ENCODE measurements around the gene KCNT1.

Gene KCNT1

GRCh38 chr9:135833864-135834263 is 131.9 kb downstream of the KCNT1 start:
- no peak overlapping the region for H3K4me3 ChIP-seq (ENCODE audit: low read depth, low read length)
- DNase-seq (ENCODE audit: low read depth): no peak
- TF ChIP-seq MYC (IDR thresholded peaks at IDR 0.05; ENCODE audit: low read depth, low read length): no peak
- TF ChIP-seq CTCF (IDR thresholded peaks at IDR 0.05; ENCODE audit: low read depth, low read length): no peak
- TF ChIP-seq MAX (IDR thresholded peaks at IDR 0.05; ENCODE audit: low read depth, low read length): no peak

- no peak overlapping the region for H3K4me3 ChIP-seq (ENCODE audit: low read depth, low read length)
- DNase-seq (ENCODE audit: low read depth): no peak
- TF ChIP-seq MYC (IDR thresholded peaks at IDR 0.05; ENCODE audit: low read depth, low read length): no peak
- no peak for TF ChIP-seq CTCF (IDR thresholded peaks at IDR 0.05; ENCODE audit: low read depth, low read length)
- no peak for TF ChIP-seq POLR2A (IDR thresholded peaks at IDR 0.05; ENCODE audit: extremely low read depth, insufficient read length)
- no peak for TF ChIP-seq MAX (IDR thresholded peaks at IDR 0.05; ENCODE audit: low read depth, low read length)
Measured at GRCh38 chr9:135835131-135835530, 133.1 kb downstream of the KCNT1 start.

GRCh38 chr9:135839516-135839915 is 137.5 kb downstream of the KCNT1 start:
- TF ChIP-seq POLR2A (IDR thresholded peaks at IDR 0.05; ENCODE audit: extremely low read depth, insufficient read length) (no peak), CTCF (IDR thresholded peaks at IDR 0.05; ENCODE audit: low read depth, low read length) (no peak), MYC (IDR thresholded peaks at IDR 0.05; ENCODE audit: low read depth, low read length) (no peak), MAX (IDR thresholded peaks at IDR 0.05; ENCODE audit: low read depth, low read length) (no peak)
- H3K4me3 ChIP-seq (ENCODE audit: low read depth, low read length): no peak overlapping the region
- no peak for DNase-seq (ENCODE audit: low read depth)

GRCh38 chr9:135840107-135840506 is 138.1 kb downstream of the KCNT1 start:
- no peak overlapping the region for H3K4me3 ChIP-seq (ENCODE audit: low read depth, low read length)
- DNase-seq (ENCODE audit: low read depth): no peak
- TF ChIP-seq MAX (IDR thresholded peaks at IDR 0.05; ENCODE audit: low read depth, low read length) (no peak), POLR2A (IDR thresholded peaks at IDR 0.05; ENCODE audit: extremely low read depth, insufficient read length) (no peak), CTCF (IDR thresholded peaks at IDR 0.05; ENCODE audit: low read depth, low read length) (no peak), MYC (IDR thresholded peaks at IDR 0.05; ENCODE audit: low read depth, low read length) (no peak)

- H3K4me3 ChIP-seq (ENCODE audit: low read depth, low read length): no peak overlapping the region
- no peak for DNase-seq (ENCODE audit: low read depth)
- TF ChIP-seq MYC (IDR thresholded peaks at IDR 0.05; ENCODE audit: low read depth, low read length): no peak
- no peak for TF ChIP-seq POLR2A (IDR thresholded peaks at IDR 0.05; ENCODE audit: extremely low read depth, insufficient read length)
- TF ChIP-seq CTCF (IDR thresholded peaks at IDR 0.05; ENCODE audit: low read depth, low read length): no peak
- no peak for TF ChIP-seq MAX (IDR thresholded peaks at IDR 0.05; ENCODE audit: low read depth, low read length)
Measured at GRCh38 chr9:135840539-135840938, 138.6 kb downstream of the KCNT1 start.
